GM21717 (cell line): ENCODE measurements around the gene TCF19.

Source experiments
- ATAC-seq: cut with Tn5 transposase; IDR thresholded peaks from one replicate; pipeline ENCODE4 v1.9.1; 2021; ENCODE audit warnings: mild to moderate bottlenecking, moderate library complexity; ENCODE audit not compliant: unreplicated experiment

Gene TCF19, protein sequence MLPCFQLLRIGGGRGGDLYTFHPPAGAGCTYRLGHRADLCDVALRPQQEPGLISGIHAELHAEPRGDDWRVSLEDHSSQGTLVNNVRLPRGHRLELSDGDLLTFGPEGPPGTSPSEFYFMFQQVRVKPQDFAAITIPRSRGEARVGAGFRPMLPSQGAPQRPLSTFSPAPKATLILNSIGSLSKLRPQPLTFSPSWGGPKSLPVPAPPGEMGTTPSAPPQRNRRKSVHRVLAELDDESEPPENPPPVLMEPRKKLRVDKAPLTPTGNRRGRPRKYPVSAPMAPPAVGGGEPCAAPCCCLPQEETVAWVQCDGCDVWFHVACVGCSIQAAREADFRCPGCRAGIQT

DNA sequence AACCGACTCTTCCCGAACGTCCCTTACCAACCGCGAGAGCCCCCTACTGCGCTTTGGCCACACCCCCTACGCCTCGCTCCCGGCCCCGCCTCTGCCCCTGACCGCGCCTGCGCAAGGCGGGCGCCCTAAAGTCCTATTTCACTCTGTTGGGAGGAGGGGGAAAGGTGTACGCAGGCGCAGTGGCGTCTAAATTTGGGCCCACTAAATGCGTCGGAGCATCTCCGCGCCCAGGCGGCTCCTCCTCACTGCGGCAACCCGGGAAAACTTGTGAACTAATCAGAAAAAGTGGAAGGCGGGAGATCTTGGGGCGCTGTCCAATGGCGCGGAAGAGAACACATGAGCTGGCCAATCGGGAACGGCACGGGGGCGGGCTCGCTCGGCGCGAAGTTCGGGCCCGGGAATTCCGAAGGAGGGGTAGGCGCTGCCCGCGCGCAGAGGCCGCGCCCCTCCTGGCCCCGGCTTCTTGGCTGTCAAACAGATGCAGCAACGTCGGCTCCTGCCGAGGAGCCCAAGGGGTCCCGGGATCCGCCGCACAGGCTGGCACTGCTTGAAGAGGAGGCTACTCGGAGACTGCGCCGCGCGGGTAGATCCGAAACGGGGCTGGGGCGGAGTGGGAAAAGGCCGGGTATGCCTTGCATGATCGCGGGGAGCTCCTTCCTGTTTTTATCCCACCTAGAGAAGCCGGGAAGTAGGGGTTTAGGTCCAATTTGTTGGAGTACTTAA, at the start of gene TCF19:
TSS of gene TCF19 (plus strand) at position 450 of the 723 bp plus-strand sequence. CDS start 881 bp downstream, outside the sequence.
- peak; percentile 66 for ATAC-seq

DNA sequence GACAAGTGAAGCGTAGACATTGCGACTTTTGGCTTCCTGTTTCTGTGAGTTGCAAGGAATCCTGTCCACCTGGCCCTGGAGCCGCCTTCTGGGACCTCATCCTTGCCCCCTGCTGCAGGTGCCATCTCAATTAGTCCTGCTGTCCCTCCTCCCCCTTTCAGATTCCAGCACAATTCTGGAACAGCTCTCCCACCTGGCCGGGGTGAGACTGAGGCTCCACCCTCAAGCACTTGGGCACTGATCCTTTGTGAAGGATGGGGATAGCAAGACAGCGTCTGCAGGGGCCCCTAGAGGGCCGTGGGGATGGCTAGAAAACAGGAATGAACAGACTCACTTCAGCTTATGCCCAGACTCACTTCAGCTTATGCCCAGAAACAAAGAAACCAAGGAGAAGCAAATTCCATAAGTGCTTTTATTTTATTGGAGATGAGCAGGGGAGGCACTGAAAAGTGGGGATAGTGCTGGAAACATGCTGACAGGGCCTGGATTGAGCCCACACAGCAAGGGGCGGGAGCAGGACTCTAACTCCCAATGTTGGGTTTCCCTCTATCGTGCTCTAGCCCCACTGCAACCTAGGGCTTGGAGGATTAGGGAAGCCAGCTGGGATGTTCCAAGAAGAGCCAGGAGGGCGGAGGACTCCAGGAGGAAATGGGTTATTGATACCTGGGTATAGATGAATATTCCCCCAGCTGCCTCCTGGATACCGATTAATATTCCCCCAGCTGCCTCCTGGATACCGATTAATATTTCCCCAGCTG, 47.4 kb upstream of the TCF19 start:
- no peak for ATAC-seq

DNA sequence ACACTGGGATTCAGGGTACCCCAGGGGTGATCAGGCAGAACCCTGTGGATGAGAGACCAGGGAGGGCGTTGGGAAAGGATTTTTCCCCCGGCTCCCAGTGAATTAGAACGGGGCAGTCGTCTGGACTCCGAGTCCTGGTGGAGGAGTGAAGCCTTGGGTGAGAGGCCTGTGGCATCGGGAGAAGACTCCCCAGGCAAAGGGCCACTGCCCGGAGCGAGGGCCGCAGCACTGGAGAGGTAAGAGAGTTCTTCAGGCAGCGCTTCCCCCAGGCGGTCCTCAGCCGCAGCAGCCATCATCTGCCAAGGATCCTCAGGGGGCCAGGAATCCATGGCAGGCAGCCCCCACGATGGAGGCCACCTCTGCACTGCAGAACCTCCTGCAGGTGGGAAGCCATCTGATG, 46.7 kb upstream of the TCF19 start:
- no peak for ATAC-seq

DNA sequence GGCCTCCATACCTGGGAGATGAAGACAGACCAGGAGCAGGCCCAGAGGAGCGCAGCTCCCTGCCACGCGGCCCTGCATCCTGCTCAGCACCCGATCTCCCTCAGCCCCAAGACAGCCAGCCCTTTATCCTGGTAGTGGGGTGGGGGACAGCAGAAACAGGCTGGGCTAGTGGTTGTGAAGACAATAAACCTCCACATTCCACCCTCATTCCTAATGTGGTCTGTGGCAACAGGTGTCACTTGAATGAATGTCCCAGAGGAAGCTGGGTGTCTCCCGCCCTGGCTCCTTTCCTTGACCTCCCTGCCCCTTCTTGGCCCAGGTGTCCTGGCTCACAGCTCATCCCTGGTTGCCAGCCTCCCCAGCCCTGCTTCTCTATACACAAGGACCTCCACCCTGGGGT, 45.9 kb upstream of the TCF19 start, which contains the start of gene C6orf15:
TSS of gene C6orf15 (minus strand) at position 98 of the 400 bp plus-strand sequence. CDS start at position 78, 20 bp downstream.
- ATAC-seq, result no peak

DNA sequence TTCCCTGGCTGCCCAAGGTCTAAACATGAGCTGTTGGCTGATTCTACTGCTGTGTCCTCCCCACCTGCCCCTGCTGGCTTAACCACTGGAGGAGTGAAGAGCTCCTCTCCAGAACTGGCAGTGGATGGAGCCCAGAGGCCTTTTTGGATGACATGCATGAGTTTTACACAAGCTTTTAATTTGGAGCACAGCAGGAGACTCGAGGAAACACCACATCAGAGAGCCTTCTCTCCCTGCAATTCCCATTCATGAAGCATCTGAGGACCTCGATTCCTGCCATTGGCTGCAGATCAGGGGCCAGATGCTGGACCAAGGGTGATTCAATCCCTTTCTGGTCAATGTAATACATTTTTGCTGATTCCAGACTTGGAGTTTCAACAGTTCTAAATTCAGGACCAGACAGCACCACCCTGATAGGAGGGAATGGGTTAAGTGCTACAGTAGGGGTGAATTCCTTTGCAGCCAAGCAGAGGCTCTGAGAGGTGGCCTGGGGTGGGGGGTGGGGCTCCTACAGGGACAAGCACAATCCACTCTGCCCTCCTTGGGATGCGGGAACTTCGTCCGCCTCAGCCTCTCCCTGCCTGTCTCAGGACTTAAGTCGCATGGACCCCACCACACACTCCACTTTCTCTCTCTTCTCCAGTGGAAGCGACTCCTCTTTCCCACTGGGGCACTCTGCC, 44.4 kb upstream of the TCF19 start:
- no peak for ATAC-seq

DNA sequence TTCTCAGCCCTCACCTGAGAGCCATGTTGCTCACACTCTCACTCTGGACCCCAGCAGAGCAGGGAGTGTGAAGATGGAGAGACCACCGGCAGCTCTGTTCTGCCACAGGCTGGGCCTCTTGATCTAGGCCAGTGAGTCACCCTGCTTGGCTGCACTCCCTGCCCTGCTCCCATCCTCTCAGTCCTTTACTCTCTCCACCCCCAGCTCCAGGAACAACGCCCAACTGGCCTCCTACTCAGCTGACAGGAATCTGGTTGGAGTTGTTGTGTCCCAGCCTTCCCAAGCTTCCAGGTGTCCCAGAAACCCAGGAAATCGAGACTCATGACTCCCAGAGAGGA, 43.9 kb upstream of the TCF19 start, which contains the start of gene PSORS1C1:
TSS of gene PSORS1C1 (plus strand) at position 260 of the 338 bp plus-strand sequence. CDS start 14,833 bp downstream, outside the sequence.
- no peak for ATAC-seq

DNA sequence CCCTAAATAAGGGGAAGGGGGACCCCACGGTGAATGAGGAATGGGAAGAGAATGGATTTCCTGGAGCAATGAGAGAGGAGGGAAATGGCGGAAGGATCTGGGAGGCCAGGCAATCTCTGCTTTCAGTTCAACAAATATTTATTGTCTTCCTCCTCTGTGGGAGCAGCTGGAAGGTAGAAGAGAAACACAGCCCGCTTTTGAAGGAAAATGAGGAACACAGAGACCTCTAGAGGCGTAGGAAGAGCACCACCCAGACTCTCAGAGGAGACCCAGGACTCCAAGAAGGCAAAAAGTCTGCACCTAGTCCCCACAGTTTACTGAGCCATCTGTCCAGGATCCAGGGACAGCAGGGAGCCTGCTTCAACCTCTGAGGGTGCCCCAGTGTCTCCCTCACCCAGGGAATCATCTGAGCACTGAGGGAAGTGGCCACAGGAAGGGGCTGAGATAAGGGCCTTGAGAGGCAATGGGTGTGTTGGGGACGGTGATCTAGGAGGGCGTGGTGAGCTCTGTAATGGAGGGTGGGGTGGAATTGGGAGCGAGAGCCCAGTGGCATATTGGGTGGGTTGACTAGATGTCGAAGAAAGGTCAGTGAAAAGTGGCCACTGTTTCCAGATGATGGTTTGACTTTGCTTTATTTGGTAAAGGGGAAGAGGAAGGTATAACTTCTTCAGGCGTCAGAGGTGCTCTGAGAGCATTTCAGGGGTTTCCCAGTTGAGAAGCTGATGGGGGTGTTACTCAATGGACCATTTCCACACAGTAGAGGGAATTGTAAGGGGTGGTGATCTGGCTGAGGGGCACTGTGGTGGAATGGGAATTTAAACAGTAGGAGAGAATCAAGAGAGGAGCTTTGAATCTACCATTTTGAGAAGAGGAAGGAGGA, 43.2 kb upstream of the TCF19 start:
- no peak for ATAC-seq

DNA sequence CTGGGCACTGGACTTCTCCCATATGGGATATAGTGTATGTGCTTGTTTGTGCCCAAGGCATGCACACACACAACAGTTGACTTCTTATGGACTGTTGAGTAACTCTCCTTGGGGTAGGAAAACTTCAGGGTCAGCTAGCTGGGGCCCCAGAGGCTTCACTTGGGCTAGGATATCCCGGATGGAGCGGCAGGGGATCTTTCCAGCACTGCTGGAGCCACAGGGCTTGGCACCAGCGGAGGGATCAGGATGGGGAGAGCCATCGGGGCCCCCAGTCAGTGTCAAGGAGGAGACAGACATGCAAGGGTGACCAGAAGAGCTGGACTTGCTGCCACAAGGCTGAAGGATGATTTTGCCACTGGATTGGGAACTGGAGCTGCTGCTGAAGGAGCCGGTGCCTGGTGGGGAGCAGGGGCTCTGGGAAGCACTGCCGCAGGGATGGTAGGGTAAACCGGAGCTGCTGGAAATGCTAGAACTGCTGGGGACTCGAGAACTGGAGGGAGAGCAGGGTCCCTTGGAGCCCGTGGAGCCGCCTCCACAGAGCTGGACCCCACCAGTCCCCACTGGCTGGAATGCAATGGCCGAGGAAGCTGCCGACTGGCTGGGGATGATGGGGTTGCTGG, 42.3 kb upstream of the TCF19 start:
- no peak for ATAC-seq

DNA sequence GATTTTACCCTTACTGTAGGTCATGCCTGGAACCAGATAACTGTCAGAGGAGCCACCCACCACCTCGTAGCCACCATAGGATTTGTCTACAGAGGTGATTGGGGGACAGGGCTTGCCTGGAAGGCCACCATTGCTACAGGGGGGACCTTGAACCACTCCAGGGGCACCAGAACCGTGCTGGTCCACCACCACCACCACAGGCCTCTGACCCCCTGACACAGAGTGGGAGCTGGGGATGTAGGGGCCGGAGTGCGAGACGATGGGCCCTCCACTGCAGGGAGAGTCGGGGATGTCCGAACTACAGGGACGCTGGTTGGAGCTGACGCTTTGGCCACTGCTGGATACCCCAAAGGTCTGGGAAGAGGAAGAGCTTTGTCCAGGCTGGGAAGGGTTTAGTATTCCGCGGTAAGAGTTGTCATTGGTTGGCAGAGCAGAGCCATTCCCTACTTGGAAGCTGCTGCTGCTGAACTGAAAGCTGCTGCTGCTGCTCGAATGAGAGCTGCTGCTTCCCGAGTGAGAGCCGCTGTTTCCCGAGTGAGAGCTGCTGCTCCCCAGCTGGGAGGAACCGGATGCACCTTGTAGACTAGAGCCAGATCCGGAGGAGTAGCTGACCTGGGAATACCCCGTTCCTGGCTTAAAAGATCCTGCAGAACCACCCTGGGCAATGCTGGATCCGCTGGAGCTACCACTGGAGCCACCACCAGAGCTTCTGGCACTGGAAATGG, 41.6 kb upstream of the TCF19 start:
- no peak for ATAC-seq

DNA sequence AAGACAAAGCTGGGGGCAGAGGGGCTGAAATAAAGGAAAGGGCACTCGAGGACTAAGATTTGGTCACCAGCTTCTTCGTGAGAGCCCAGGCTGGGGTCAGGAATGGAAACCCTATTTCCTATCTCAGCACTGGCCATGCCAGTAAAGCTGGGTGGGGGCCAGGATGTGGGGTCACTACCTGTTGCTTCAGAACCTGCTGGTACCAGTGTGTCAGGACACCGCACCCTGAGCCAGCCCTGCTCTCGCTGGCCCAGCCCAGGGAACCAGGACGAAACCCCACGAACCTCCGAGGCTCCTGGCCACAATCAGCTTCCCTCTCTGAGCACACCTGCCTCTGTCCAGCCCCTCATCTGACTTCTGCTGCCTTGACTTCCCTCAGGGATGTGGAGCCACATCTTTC, 40.2 kb upstream of the TCF19 start:
- no peak for ATAC-seq

DNA sequence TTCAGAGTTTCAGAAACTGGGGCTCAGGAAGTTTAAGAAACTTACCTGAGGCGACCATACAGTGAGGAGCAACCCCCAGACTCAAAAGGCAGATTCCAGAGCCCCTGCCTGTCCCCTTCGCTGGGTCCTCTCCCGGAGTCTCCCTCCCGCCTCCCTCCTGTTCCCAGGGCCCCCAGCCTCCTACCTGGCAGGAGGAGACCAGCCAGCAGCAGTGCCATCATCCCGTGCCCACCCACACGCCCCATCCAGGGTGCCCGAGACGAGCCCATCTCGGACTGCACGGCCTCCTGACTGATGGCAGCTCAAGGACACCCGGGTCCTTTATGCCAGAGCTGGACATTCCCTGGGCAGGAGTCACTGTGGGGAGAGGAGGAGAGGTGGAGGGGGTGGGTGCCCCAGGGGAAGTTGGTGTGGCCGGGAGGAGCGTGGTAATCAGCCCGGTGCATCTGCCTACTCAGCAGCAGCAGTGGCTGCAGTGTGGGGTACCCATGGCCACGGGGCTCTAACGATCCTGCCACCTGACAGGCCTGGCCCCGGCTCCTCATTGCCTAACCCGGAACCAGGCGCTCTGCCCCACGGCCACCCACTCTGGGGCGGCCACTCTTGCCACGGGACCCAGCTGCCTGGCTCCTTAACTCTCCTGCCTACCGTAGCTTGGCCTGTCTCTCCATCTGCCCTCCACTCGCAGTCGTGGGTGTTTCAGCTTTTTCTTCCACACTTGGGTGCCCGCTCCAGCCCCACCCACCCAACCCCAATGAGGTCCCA, 38.1 kb upstream of the TCF19 start, which contains the start of gene CDSN:
TSS of gene CDSN (minus strand) at position 296 of the 765 bp plus-strand sequence. CDS start at position 269, 27 bp downstream.
- ATAC-seq, result no peak

DNA sequence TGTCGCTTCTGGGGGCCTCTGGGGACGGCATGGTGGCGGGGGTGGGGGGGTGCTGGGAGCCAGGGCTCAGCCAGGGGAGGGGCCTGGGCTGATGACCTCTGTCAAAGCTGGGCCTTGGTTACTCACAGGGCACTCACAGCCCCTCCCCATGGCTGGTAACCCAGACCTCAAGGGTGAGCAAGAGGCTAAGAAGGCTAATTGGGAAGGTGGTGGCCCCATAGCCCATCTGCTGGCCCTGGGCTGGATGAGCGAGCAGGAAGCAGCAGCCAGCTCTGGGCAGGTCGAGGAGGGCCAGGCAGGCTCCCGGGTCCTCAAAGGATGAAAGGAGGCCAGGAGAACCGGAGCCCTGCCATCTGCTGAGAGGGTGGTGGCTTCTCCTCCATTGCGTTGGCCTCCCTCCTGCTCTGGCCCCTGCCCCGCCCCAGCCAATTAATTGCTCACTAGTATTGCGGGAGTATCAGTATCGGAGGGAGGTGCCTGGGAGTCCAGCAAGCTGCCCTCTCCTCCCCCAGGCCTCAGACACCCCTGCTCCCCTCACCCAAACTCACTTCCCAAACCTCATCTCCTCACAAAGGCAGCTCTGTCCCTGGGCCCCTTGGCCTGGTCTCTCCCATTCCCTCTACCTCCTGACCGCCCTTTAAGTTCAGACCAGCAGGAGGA, 37.1 kb upstream of the TCF19 start:
- no peak for ATAC-seq

DNA sequence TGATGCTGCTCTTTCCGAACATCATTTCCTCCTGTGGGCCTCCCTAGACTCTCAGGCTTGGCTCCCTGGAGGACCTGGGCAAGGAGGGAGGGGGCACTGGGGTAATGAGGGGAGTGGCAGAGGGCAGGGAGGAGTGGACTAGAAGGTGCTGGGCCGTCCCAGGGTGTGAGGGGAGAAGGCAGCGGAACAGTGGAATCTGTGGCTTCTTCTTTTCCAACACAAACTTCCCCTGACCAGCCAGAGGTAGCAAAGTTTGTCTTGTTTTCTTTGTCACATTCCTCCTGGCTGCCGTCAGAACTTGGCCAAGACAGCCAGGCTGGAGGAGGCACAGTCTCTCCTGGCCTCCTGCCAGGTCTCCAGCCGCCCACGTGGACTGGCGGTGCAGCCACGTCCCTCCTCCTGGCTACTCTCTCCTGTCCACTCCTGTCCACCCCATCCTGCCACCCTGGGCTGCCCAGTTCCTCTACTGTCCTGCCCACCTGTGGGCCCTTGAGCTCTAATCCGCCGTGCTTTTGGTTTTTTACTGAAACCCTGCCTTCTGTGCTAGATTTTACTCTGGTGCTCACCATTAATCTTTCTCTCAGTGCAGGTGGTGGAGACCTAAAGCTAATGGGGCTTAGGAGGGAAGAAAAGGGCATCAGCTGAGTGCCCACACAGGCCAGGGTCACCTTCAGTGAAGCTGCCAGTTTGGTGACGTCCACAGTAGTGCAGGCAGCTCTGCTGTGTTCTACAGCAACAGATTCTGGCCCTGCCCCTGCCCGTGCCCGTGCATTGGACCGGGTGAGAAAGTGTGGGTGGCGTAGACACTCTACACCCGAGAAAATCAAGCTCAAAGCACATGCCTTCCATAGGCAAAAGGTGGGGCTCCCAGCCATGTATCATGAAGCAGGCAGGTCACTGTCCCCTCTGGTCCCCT, 35.3 kb upstream of the TCF19 start:
- no peak for ATAC-seq

DNA sequence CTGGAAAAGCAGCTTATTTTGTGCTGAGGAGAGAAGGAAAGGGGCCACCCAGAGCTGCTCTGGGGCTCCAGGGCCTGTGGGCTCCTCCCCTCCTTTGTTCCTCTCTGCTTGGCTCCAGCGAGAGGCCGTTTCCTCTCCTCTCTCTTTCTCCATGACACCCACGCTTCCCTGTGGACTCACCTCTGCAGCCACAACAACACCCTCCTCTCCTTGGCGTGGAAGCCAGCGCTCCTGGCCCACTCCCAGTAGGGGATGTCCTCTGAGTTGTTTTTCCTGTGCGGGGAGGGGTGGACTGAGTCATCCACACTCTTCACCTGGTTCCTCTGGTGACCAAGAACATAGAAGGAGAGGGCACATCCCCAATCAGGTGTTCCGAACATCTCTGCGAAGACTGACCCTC, 33.2 kb upstream of the TCF19 start:
- ATAC-seq, result no peak

DNA sequence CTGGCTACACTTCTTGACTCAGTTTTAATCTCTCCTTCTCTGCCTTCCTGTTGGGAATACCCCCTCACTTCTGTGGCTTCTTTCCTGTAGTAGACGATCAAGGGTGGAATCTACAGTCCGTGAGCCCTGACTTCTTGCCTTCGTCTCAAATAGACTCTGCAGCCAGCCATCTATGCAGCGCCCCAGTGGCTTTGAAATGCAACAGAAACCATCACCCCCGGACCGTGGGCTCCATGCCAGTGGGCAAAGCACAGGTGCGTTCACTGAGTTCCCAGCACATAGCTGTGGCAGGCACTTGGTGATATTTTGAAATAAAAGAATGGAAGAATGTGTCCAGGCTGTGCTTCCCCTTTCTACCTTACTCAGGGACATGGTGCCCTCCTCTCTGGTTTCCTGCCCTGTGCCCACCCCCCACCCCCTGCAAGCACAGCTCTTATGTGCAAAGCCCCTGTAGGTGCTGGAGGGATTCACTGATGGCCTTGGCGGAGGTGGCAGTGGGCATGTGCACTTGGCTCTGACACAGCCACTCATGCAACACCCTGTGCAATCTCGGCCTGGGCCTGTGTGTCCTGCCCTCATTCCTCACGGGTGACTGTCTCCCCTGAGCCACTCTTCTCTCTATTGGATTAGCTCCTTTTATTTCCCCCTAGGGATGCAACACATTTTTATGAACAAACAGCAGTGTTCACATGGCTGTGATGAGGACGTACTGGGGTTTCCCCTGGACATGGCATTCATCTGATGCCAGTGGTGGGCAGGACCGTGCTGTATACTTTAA, 32.6 kb upstream of the TCF19 start:
- no peak for ATAC-seq
